NK-92 treated with Interleukin-12 subunit alpha and Interleukin-12 subunit beta, amount 100 ng/mL, for 24 hours (cell line): ENCODE results near the gene PRCC.

Source experiments
- DNase-seq: peaks from one replicate; lab custom pipeline; 2025; lab: John Stamatoyannopoulos, UW

Gene PRCC

GRCh38 chr1:156797212-156797871 lies 30.0 kb downstream of the PRCC start:
- no peak for DNase-seq

- no peak for DNase-seq
Measured at GRCh38 chr1:156801409-156802121, 34.2 kb downstream of the PRCC start.

GRCh38 chr1:156802421-156802935 lies 35.1 kb downstream of the PRCC start:
- no peak for DNase-seq

GRCh38 chr1:156803086-156803851 lies 35.9 kb downstream of the PRCC start:
- DNase-seq = no peak

GRCh38 chr1:156804026-156804425 lies 36.7 kb downstream of the PRCC start:
- no peak for DNase-seq

GRCh38 chr1:156804572-156805243 lies 37.4 kb downstream of the PRCC start:
- no peak for DNase-seq

- no peak for DNase-seq
Measured at GRCh38 chr1:156805766-156806511, 38.6 kb downstream of the PRCC start.

GRCh38 chr1:156806512-156807440 lies 39.4 kb downstream of the PRCC start:
- DNase-seq = no peak

GRCh38 chr1:156807627-156808026 lies 40.3 kb downstream of the PRCC start:
- peak; percentile 36 for DNase-seq

GRCh38 chr1:156808186-156809030 lies 41.1 kb downstream of the PRCC start:
- no peak for DNase-seq

- DNase-seq = no peak
Measured at GRCh38 chr1:156809281-156809680, 41.9 kb downstream of the PRCC start.

- DNase-seq = no peak
Measured at GRCh38 chr1:156809711-156810366, 42.5 kb downstream of the PRCC start.

- no peak for DNase-seq
Measured at GRCh38 chr1:156811168-156811567, 43.8 kb downstream of the PRCC start.

GRCh38 chr1:156812293-156812990 lies 45.1 kb downstream of the PRCC start:
- no peak for DNase-seq

- DNase-seq = no peak
Measured at GRCh38 chr1:156813298-156813697, 46.0 kb downstream of the PRCC start.

- peak; percentile 51 for DNase-seq
Measured at GRCh38 chr1:156813750-156814570, 46.6 kb downstream of the PRCC start.

GRCh38 chr1:156814571-156815260 lies 47.4 kb downstream of the PRCC start:
- peak; percentile 25 for DNase-seq
